22Rv1 (cell line): ENCODE data around the gene MYCBP2.

ENCODE experiments used
- H3K27ac ChIP-seq: fragments of 450-650 bp; 2 replicates; pipeline ENCODE4 v1.5.1; 2017
- CTCF ChIP-seq: fragments of 450-650 bp; IDR thresholded peaks from 2 replicates; pipeline ENCODE4 v1.5.1; 2017; ENCODE audit warnings: mild to moderate bottlenecking
- ZFX ChIP-seq: fragments of 450-650 bp; IDR thresholded peaks from 2 replicates; pipeline ENCODE4 v1.6.1; 2017; ENCODE audit warnings: antibody characterized with exemption, borderline replicate concordance

MYCBP2 gene

GRCh38 chr13:77360032-77360685 is 33.3 kb upstream of the MYCBP2 start:
- TF ChIP-seq CTCF, result no peak
- no peak for TF ChIP-seq ZFX
- H3K27ac ChIP-seq, result no peak overlapping the region

GRCh38 chr13:77359171-77359570 is 32.3 kb upstream of the MYCBP2 start:
- TF ChIP-seq ZFX (no peak), CTCF (no peak)
- H3K27ac ChIP-seq, result no peak overlapping the region

GRCh38 chr13:77358001-77358400 is 31.1 kb upstream of the MYCBP2 start:
- H3K27ac ChIP-seq, result no peak overlapping the region
- no peak for TF ChIP-seq CTCF
- TF ChIP-seq ZFX, result no peak

- H3K27ac ChIP-seq, result no peak overlapping the region
- TF ChIP-seq ZFX (no peak), CTCF (no peak)
Observed at GRCh38 chr13:77356155-77356554, 29.3 kb upstream of the MYCBP2 start.

GRCh38 chr13:77353995-77354394 is 27.1 kb upstream of the MYCBP2 start:
- TF ChIP-seq CTCF, result no peak
- no peak for TF ChIP-seq ZFX
- no peak overlapping the region for H3K27ac ChIP-seq

- TF ChIP-seq ZFX (no peak), CTCF (no peak)
- no peak overlapping the region for H3K27ac ChIP-seq
Observed at GRCh38 chr13:77351315-77351714, 24.4 kb upstream of the MYCBP2 start.

- H3K27ac ChIP-seq, result no peak overlapping the region
- TF ChIP-seq ZFX (no peak), CTCF (no peak)
Observed at GRCh38 chr13:77350811-77351210, 23.9 kb upstream of the MYCBP2 start.
